ENCODE data around the gene C5orf34.
"Not testable (repeated sequence)": the region's sequence is repeated elsewhere in the genome, so short reads cannot be mapped to it uniquely, and the experiment has no call there.

C5orf34 gene

DNA sequence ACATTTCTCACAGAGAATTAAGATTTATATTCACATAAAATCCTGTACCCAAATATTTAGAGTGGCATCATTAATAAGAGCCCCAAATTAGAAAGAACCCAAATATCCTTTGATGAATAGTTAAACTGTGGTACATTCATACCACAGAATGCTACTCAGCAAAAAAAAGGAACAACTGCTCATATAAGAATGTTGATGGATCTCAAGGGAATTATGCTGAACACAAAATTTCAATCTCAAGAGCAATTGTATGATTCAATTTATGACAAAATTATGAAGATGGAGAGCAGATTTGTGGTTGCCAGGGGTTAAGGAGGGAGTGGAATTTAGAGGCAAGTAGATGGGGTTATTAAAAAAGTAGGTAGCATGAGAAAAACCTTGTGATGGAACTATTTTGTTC is 46.4 kb upstream of the C5orf34 start:
- Histone ChIP-seq H3F3A (ENCODE audit: insufficient read depth) (peaks cover 8% of the 10 kb centered on the region; the same call in 1 of the 2 replicates), H3K27ac (ENCODE audit: low read depth, low read length) (no peak overlapping the region), H3K9me2 (replicated peaks; ENCODE audit: insufficient read depth, low read length) (no peaks in the 10 kb centered on the region), H3K4me3 (ENCODE audit: insufficient read depth, low read length, poor library complexity, severe bottlenecking) (no peak overlapping the region), H3K36me3 (ENCODE audit: low read length) (no peaks in the 10 kb centered on the region), H3K9ac (ENCODE audit: low read length) (no peak overlapping the region), H4K20me1 (ENCODE audit: low read depth, low read length) (no peaks in the 10 kb centered on the region), H3K27me3 (ENCODE audit: low read length) (no peaks in the 10 kb centered on the region), H2AFZ (ENCODE audit: low read depth, low read length, severe bottlenecking) (no peak overlapping the region), H3K4me2 (ENCODE audit: low read depth, low read length, poor library complexity, severe bottlenecking) (no peak overlapping the region), H3K79me2 (ENCODE audit: insufficient read depth, low read length) (peaks cover under 1% of the 10 kb centered on the region), H3K9me3 (ENCODE audit: insufficient read depth, low read length) (no peaks in the 10 kb centered on the region)
- no peak for TF ChIP-seq EZH2phosphoT487 (conservative IDR thresholded peaks at IDR 0.05; ENCODE audit: low read length)
- TF ChIP-seq, protein P1, sequence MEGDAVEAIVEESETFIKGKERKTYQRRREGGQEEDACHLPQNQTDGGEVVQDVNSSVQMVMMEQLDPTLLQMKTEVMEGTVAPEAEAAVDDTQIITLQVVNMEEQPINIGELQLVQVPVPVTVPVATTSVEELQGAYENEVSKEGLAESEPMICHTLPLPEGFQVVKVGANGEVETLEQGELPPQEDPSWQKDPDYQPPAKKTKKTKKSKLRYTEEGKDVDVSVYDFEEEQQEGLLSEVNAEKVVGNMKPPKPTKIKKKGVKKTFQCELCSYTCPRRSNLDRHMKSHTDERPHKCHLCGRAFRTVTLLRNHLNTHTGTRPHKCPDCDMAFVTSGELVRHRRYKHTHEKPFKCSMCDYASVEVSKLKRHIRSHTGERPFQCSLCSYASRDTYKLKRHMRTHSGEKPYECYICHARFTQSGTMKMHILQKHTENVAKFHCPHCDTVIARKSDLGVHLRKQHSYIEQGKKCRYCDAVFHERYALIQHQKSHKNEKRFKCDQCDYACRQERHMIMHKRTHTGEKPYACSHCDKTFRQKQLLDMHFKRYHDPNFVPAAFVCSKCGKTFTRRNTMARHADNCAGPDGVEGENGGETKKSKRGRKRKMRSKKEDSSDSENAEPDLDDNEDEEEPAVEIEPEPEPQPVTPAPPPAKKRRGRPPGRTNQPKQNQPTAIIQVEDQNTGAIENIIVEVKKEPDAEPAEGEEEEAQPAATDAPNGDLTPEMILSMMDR (IDR thresholded peaks at IDR 0.05; ENCODE audit: insufficient read depth, low read length, poor library complexity, severe bottlenecking), result no peak

DNA sequence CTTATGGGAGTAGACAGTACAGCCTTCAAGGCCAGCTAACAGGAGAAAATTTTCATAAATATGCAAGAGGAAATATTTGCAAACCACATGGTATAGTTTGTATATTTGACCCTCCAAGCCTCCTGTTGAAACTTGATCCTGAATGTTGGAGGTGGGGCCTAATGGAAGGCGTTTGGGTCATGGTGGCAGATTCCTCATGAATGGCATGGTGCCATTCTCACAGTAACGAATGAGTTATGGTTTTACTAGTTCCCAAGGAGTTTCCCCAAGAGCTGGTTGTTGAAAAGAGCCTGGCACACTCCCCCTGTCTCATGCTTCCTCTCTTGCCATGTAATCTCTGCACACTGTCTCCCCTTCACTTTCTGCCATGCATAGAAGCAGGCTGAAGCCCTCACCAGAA is 45.2 kb upstream of the C5orf34 start:
- Histone ChIP-seq H3K9ac (ENCODE audit: low read length) (no peak overlapping the region), H3K4me2 (ENCODE audit: low read depth, low read length, poor library complexity, severe bottlenecking) (no peak overlapping the region), H3K9me3 (ENCODE audit: insufficient read depth, low read length) (no peaks in the 10 kb centered on the region), H4K20me1 (ENCODE audit: low read depth, low read length) (no peaks in the 10 kb centered on the region), H3K27me3 (ENCODE audit: low read length) (no peaks in the 10 kb centered on the region), H2AFZ (ENCODE audit: low read depth, low read length, severe bottlenecking) (no peak overlapping the region), H3K27ac (ENCODE audit: low read depth, low read length) (no peak overlapping the region), H3K4me3 (ENCODE audit: insufficient read depth, low read length, poor library complexity, severe bottlenecking) (no peak overlapping the region), H3K9me2 (replicated peaks; ENCODE audit: insufficient read depth, low read length) (no peaks in the 10 kb centered on the region), H3K79me2 (ENCODE audit: insufficient read depth, low read length) (peaks cover 13% of the 10 kb centered on the region), H3F3A (ENCODE audit: insufficient read depth) (peaks cover 8% of the 10 kb centered on the region; the same call in 1 of the 2 replicates), H3K36me3 (ENCODE audit: low read length) (peaks cover 3% of the 10 kb centered on the region; the same call in 1 of the 2 replicates)
- no peak for TF ChIP-seq EZH2phosphoT487 (conservative IDR thresholded peaks at IDR 0.05; ENCODE audit: low read length)
- TF ChIP-seq, protein P1 (IDR thresholded peaks at IDR 0.05; ENCODE audit: insufficient read depth, low read length, poor library complexity, severe bottlenecking), result no peak

DNA sequence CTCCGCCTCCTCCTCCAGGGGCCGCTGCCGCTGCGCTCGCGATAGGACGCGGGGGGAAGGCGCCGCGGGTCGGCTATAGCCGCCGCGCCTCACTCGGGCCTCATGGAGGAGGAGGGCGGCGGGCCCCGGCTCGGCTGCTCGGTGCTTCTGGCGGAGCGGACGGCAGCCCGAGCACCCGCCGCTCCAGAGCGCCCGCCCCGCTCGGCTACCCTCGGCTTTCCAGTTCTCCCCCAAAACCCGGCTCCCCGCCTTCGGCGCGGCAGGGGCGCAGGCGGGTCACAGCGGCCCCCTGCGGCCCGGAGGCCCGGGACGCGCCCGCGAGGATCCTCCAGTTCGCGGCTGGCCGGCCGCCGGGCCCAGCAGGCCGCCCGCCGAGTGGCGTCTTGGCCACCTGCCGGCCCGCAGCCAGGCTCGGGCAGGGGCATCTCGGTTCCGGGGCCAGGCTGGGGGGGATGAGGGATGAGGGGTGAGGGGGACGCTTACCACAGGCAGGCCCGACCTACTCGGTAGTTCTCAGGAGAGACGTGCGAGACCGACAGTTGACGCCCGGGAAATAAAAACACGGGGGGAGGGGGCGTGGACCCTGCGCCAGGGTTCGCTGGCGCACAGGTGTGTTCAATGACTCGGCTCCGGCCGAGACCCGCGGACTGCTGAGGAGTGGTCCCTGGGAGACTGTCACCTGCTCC is 42.1 kb upstream of the C5orf34 start, which contains the start of gene PAIP1:
TSS of gene PAIP1 (minus strand) at position 221 of the 686 bp plus-strand sequence. CDS start 231 bp downstream, outside the sequence.
- peak within 1 kb of the TSS; percentile 97 for H3K4me3 ChIP-seq (ENCODE audit: insufficient read depth, low read length, poor library complexity, severe bottlenecking)
- H4K20me1 ChIP-seq (ENCODE audit: low read depth, low read length), result no peaks in the 10 kb centered on the region
- H3K79me2 ChIP-seq (ENCODE audit: insufficient read depth, low read length), result peaks cover 43% of the 10 kb centered on the region
- H3K9me2 ChIP-seq (replicated peaks; ENCODE audit: insufficient read depth, low read length), result no peaks in the 10 kb centered on the region
- peak within 1 kb of the TSS; percentile 86 for H3K27ac ChIP-seq (ENCODE audit: low read depth, low read length)
- H3K36me3 ChIP-seq (ENCODE audit: low read length), result peaks cover 21% of the 10 kb centered on the region; the same call in 1 of the 2 replicates
- H3K27me3 ChIP-seq (ENCODE audit: low read length), result no peaks in the 10 kb centered on the region
- TF ChIP-seq, protein P1 (IDR thresholded peaks at IDR 0.05; ENCODE audit: insufficient read depth, low read length, poor library complexity, severe bottlenecking), result peak; percentile 64
- no peak for TF ChIP-seq EZH2phosphoT487 (conservative IDR thresholded peaks at IDR 0.05; ENCODE audit: low read length)
- H2AFZ ChIP-seq (ENCODE audit: low read depth, low read length, severe bottlenecking), result peak within 1 kb of the TSS; percentile 96
- H3K9me3 ChIP-seq (ENCODE audit: insufficient read depth, low read length), result no peaks in the 10 kb centered on the region
- peak within 1 kb of the TSS; percentile 77 for H3K4me2 ChIP-seq (ENCODE audit: low read depth, low read length, poor library complexity, severe bottlenecking)
- H3F3A ChIP-seq (ENCODE audit: insufficient read depth), result peaks cover 8% of the 10 kb centered on the region; the same call in 1 of the 2 replicates
- peak within 1 kb of the TSS; percentile 87 for H3K9ac ChIP-seq (ENCODE audit: low read length)

DNA sequence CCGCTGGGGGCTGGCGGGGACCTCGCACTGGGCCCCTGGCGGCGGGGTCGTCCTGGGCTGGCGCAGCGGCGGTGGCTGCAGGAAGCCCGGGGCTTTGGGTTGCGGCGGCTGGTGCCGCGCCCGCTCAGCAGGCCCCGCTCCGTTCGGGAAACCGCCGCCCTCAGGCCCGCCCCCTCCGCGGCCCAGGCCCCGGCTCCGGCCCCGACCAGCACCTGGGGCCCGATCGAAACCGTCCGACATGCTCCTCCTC is 41.6 kb upstream of the C5orf34 start:
- peak overlapping the region; percentile 96 for H2AFZ ChIP-seq (ENCODE audit: low read depth, low read length, severe bottlenecking)
- peak overlapping the region; percentile 87 for H3K9ac ChIP-seq (ENCODE audit: low read length)
- not testable (repeated sequence) for H3K9me2 ChIP-seq (replicated peaks; ENCODE audit: insufficient read depth, low read length); H3F3A ChIP-seq (ENCODE audit: insufficient read depth); H4K20me1 ChIP-seq (ENCODE audit: low read depth, low read length); H3K27me3 ChIP-seq (ENCODE audit: low read length); H3K9me3 ChIP-seq (ENCODE audit: insufficient read depth, low read length)
- H3K36me3 ChIP-seq (ENCODE audit: low read length), result peaks cover 26% of the 10 kb centered on the region
- peak overlapping the region; percentile 97 for H3K4me3 ChIP-seq (ENCODE audit: insufficient read depth, low read length, poor library complexity, severe bottlenecking)
- peak overlapping the region; percentile 77 for H3K4me2 ChIP-seq (ENCODE audit: low read depth, low read length, poor library complexity, severe bottlenecking)
- peak overlapping the region; percentile 86 for H3K27ac ChIP-seq (ENCODE audit: low read depth, low read length)
- peaks cover 47% of the 10 kb centered on the region for H3K79me2 ChIP-seq (ENCODE audit: insufficient read depth, low read length)
